HG03457 (cell line): ENCODE results near the gene PDLIM1.

Experiments
- ATAC-seq: cut with Tn5 transposase; IDR thresholded peaks from one replicate; pipeline ENCODE4 v1.9.1; 2021; ENCODE audit warnings: moderate number of reproducible peaks; ENCODE audit not compliant: unreplicated experiment

Gene PDLIM1

DNA sequence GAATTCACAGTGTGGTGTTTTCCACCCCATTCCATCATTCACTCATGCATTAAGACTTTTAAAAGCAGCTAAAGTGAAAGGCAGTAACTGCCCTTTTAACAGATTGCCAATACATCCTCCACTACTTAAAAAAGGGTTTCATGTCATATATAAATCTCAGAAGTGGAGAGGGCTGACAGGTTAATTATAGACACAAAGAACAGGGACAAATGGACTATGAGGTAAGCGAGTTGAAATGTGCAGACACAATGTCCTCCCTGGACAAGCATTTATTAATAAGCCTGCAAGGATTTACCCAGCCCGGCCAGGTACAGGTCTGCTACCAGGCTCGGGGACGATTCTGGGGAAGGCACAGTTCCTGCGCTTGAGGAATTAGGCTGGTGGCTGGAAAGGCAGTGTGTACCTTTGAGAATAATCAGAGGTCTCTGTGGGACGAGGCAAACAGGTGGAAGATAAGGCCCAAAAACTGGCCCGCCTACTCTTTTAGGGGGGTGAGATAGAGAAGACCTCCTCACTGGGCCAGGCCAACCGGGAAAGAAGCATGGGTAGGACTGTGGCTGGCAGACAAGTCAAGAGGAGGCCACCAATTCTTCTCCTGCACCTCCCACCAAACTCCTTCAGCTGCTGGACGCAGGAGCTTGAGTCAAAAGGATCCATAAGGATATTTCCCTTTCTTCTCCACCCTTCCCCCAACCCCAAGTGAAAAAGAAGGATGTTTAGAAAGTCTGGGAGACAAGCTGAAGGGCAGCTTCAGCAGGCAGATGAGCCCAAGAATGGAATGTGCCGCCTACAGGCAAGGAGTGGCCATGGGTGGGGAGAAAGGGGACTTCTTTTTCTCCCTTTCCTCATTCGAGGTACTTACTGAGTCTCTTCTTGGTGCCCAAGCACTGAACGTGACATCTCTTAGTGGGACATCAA, 1.5 kb downstream of the PDLIM1 start:
- no peak for ATAC-seq

- ATAC-seq, result no peak
These were observed 2.5 kb downstream of the PDLIM1 start for GRCh38 chr10:95288303-95288702.

GRCh38 chr10:95287281-95287680, 3.5 kb downstream of the PDLIM1 start:
- ATAC-seq, result no peak

- no peak for ATAC-seq
These were observed 4.1 kb downstream of the PDLIM1 start for GRCh38 chr10:95286707-95287106.

DNA sequence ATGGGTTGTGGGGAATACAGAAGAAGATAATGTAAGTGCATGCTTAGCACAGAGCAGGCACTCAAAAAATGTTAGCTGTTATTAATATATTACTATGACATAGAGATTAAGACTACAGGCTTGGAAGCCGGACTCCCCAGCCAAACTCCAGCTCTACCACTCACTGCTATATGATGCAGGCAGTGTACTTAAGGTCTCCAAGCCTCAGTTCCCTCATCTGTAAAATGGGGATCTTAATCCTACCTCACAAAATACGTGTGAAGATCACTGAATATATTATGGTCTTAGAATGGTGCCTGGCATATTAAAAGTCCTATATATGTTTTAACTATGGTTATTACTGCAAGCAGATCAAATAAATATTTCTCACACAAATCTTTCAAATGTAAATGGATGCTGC, 5.2 kb downstream of the PDLIM1 start:
- no peak for ATAC-seq

DNA sequence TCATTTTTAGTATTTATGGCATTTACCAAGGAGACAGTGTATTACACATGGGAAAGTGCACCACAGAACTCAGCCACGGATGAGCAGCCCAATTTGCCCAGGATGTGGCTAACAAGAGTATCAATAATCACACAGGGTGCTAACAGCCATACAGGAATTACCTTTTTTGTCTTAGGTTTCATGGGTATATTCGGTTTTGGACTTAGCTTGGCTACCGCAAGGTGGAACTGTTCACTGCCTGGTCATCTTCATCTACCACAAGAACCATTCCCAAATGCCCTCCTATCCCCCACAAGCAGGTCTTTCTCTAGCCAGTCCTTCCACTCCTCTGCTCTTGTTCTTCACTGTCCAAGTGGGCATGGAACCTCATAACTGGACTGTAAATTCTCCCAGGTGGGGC, 6.0 kb downstream of the PDLIM1 start:
- peak; percentile 43 for ATAC-seq

DNA sequence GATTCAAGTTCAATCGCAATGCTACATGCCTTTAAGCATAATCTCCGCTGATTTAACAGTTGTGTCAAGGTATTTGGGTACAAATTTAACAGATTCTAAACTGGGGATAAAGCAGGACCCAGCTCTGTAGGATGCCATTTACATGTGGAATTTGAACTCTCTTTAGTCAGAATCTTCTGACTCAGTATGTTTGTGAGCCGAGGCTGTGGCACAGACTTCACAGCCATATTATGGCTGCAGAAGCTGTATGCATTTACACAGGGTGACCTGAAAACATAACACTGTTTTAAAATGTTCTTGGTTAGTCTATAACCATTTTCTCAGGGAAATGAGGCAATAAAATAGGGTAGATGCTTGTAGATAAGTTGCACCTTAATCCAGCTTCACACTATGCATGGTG, 8.7 kb downstream of the PDLIM1 start:
- ATAC-seq, result no peak

DNA sequence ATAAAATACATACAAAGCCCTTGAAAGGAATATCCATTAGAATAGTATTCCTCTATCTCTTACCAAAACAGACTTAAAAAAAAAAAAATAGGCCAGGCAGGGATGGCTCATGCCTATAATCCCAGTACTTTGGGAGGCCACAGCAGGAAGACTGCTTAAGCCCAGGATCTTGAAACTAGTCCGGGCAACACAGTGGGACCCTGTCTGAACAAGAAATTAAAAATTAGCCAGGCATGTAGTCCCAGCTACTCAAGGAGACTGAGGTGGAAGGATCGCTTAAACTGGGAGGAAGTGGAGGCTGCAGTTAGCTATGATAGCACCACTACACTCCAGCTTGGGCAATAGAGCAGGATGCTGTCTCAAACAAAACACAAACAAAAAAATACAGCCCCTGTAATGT, 9.6 kb downstream of the PDLIM1 start:
- no peak for ATAC-seq

- ATAC-seq, result no peak
These were observed 10.2 kb downstream of the PDLIM1 start for GRCh38 chr10:95280637-95281036.

DNA sequence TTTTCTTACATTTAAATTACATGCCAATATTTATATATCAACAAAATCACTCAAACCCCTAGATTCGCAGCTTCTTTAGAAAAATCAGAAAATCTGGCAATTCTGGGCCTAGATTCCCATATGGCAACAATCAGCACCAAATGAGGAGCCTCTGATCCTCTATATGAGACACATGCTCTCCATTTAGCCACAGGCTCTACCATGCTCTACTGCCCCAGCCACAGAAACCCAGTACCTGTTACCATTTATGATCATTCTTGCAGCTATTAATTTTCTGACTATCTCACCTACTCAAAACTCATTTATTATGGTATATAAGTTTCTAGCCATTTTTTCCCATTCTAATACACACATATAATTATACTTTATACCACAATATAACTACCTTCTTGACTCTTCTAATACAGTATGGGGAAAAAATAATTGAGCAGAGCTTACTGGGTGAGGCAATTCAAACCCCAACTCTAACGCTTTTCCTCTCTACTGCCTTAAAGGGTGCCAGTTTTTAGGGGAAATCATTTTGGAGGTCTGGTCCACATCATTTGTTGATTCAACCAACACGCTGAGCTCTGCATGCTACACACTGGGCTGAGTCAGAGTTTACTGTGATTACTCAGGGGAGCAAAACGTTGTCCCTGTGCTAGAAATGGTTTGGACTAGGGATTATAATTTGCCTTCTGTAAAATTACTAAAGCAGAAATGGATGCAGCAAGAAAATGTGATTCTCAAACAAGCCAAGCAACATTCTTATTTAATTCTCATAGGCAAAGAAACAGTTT, 11.6 kb downstream of the PDLIM1 start:
- no peak for ATAC-seq

DNA sequence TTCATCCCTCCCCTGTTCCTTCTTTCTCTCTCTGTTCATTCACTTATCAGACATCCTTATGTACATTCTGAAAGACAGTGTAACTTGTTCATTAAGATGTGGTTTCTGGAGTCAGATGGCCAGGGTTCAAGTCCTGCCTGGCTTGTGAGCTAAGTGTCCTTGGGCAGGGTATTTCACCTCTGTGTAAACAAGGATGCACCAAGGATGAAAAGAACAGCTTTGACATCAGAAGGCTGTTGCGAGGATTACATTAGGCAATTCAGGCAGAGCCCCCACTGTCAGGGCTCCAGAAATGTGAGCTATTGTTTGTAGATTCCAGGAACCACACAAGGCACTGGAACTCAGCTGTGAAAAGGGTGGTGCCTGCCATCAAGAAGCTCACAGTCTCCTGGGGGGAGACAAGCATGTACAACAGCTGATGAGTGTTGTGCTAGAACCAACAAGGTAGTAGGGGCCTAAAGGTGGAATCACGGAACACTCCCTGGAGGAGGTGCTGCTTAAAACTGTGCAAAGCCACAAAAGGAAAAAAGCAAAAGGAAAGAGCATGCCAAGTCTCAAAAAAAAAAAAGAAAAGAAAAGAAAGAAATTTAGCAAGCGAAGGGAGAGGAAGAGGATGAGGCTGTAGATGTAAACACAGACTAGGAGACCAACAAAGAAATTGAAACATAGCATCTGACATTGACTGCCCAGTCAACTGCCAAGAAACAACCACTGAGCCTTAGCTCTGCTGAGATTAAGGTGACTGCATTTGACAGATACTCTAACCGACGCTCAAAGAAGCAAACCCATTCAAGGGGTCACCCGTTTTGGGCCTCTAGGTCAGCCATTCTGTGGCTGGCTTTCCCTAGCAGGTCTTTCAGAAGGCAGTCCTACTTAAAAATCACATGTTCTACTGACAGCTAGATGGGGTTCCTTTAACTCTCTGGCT, 12.5 kb downstream of the PDLIM1 start:
- no peak for ATAC-seq

DNA sequence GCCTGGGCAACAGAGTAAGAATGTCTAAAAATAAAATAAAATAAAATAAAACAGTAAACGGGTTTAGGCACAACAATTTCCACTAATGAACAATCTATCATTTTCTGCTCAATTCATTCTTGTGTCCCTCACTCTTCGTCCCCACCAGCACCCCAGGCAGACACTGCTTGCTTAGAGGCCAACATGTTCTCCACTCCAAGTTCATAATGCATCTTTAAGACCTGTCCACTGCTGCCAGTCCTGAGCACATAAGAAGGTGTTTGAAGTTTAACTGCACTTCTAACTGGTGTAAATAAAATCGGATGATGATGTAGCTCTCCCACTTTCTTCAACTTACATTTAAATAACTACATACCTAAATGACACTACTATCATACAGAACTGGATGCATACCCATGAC, 13.2 kb downstream of the PDLIM1 start:
- ATAC-seq, result no peak

- no peak for ATAC-seq
These were observed 13.6 kb downstream of the PDLIM1 start for GRCh38 chr10:95277201-95277570.

GRCh38 chr10:95276367-95277200, 14.2 kb downstream of the PDLIM1 start:
- no peak for ATAC-seq

- no peak for ATAC-seq
These were observed 15.0 kb downstream of the PDLIM1 start for GRCh38 chr10:95275726-95276366.

- ATAC-seq, result no peak
These were observed 17.1 kb downstream of the PDLIM1 start for GRCh38 chr10:95273393-95274312.

- ATAC-seq, result no peak
These were observed 22.4 kb downstream of the PDLIM1 start for GRCh38 chr10:95268438-95268837.

- ATAC-seq, result no peak
These were observed 23.6 kb downstream of the PDLIM1 start for GRCh38 chr10:95267251-95267650.

DNA sequence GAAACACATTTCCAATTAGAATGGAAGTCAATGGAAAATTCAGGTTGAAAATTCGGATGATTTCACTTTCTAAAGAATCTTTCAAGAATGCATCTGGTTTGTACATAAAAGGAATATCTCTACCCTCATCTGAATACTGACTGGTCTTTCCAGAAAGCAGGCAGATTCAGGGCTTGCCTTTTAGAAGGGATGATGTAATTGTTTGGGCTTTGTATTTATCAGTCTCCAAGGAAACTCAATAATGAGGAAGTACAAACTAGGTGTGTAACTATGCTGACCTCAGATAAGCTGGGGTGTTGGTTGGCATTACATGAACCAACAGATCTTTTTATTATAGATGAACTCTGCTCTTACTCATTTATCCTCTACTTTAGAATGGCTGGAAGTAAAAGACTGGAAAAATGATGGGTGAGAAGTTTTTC, 24.1 kb downstream of the PDLIM1 start:
- peak; percentile 86 for ATAC-seq
